ENCODE results near the gene GOLPH3L. TPM values are rescaled to one million over a fixed set of nuclear protein-coding genes. Genes with fewer than 3 reads are reported as not detected.
A peak's percentile ranks its signal among the peaks of the same experiment; 100 is the strongest.
"Not testable (repeated sequence)": the region's sequence is repeated elsewhere in the genome, so short reads cannot be mapped to it uniquely, and the experiment has no call there.

Gene GOLPH3L
- polyA plus RNA-seq, 2 of the 4 experiments (the other 2 are of a cell fraction), result 32.3 to 41.8 TPM

DNA sequence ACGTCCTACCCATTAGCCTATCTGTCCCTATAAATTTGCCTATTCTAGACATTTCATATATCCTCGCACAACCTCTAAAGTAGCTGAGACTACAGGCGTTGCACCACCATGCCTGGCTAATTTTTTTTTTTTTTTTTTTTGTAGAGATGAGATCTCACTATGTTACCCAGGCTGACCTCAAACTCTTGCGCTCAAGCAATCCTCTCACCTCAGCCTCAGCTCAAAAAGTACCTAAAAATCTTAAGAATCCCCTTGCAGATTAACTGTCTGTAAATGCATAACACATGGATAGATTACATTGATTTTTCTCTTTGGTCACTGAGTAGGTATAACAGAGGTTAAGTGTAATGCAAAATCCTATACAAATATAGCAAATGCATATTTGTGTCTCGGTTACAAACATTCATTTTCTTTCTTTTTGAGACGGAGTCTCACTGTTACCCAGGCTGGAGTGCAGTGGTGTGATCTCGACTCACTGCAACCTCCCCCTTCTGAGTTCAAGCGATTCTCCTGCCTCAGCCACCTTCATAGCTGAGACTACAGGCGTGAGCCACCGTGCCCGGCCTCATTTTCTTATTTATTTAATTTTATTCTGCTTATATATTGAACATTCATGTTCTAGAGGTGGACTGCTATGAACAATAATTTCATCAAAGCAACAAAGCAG is 21.4 kb upstream of the GOLPH3L start:
- DNase-seq (ENCODE audit: low read depth in 1 of 2, low spot score in 1 of 2) (no peak), ATAC-seq (no peak), FAIRE-seq (peak; percentile 18)
- Histone ChIP-seq H3K9me3 (no peaks in the 10 kb centered on the region), H3K4me2 (no peak overlapping the region), H3K4me1 (no peaks in the 10 kb centered on the region), H3K4me3 (no peak overlapping the region), H3K27ac (no peak overlapping the region)
- TF ChIP-seq MAZ (IDR thresholded peaks at IDR 0.05; ENCODE audit: borderline replicate concordance, low read depth, low read length), result no peak
- TF ChIP-seq, protein P1, sequence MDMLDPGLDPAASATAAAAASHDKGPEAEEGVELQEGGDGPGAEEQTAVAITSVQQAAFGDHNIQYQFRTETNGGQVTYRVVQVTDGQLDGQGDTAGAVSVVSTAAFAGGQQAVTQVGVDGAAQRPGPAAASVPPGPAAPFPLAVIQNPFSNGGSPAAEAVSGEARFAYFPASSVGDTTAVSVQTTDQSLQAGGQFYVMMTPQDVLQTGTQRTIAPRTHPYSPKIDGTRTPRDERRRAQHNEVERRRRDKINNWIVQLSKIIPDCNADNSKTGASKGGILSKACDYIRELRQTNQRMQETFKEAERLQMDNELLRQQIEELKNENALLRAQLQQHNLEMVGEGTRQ (IDR thresholded peaks at IDR 0.05), result no peak
- no peak for TF ChIP-seq CHD4 (IDR thresholded peaks at IDR 0.05; ENCODE audit: borderline replicate concordance)
- no peak for TF ChIP-seq TP53 (CRISPR knock-in tag; IDR thresholded peaks at IDR 0.05)
- TF ChIP-seq RNF2 (IDR thresholded peaks at IDR 0.05; ENCODE audit: borderline replicate concordance, low read depth), result no peak
- no peak for TF ChIP-seq POLR2A (IDR thresholded peaks at IDR 0.05; ENCODE audit: low read length)
- TF ChIP-seq JUN (IDR thresholded peaks at IDR 0.05), result no peak
- TF ChIP-seq, protein P2, sequence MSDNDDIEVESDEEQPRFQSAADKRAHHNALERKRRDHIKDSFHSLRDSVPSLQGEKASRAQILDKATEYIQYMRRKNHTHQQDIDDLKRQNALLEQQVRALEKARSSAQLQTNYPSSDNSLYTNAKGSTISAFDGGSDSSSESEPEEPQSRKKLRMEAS (IDR thresholded peaks at IDR 0.05), result no peak
- no peak for TF ChIP-seq NR3C1 (IDR thresholded peaks at IDR 0.05)
- TF ChIP-seq MAFK (IDR thresholded peaks at IDR 0.05; ENCODE audit: partially characterized antibody), result no peak
- POLR2A ChIA-PET, result no interaction called here
- 87% methylated on average over 11 of the region's 11 CpGs for WGBS (ENCODE audit: missing lambda C conversion rate)
- CTCF ChIA-PET, result interaction anchor here (0.6 to 1.4 kb wide), 3 partner anchors 10 to 22 kb away, joined by 3 to 5 read pairs (median 3); no protein-coding TSS in a partner anchor

DNA sequence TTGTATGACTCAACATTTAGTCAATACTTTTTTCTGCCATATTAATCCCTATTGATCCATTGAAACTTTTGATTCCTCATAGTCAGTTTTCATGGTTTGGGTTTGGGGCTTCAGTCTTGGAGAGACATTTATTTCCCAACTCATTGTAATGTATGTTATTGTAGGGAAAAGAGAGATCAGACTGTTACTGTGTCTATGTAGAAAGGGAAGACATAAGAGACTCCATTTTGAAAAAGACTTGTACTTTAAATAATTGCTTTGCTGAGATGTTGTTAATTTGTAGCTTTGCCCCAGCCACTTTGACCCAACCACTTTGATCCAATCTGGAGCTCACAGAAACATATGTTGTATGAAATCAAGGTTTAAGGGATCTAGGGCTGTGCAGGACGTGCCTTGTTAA is 12.1 kb upstream of the GOLPH3L start:
- DNase-seq (ENCODE audit: low read depth in 1 of 2, low spot score in 1 of 2); H3K9me3 ChIP-seq; H3K4me2 ChIP-seq; POLR2A ChIA-PET; H3K4me3 ChIP-seq; ATAC-seq; FAIRE-seq; H3K4me1 ChIP-seq; H3K27ac ChIP-seq: not testable (repeated sequence)
- CTCF ChIA-PET, result interaction anchor here (0.6 to 1.0 kb wide), 2 partner anchors 9 to 115 kb away, joined by 3 to 5 read pairs; no protein-coding TSS in a partner anchor
- WGBS (ENCODE audit: missing lambda C conversion rate), result 76% methylated on average over 1 of the region's 1 CpG

DNA sequence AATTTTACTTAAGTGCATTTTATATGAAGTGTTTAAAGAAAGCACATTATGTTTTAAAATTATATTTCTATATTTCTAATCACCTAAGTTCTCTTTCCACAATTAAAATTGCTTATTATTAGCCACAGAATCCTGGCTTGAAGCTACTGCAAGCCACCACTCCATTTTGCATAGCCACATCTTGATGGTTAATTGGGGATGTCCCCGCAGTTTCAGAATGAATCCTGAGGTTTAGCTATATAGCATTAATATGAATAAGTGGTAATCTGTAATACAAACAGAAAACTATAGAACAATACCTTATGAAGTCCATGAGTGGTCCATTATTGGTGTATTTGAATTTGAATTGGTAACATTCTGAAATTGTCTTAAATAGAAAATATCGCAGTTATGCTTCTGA is 11.6 kb upstream of the GOLPH3L start:
- FAIRE-seq (no peak), DNase-seq (ENCODE audit: low read depth in 1 of 2, low spot score in 1 of 2) (no peak), ATAC-seq (no peak)
- CTCF ChIA-PET, result interaction anchor here (0.6 to 1.0 kb wide), 2 partner anchors 9 to 115 kb away, joined by 3 to 5 read pairs; no protein-coding TSS in a partner anchor
- H3K27ac ChIP-seq, result no peak overlapping the region
- TF ChIP-seq KDM5A (IDR thresholded peaks at IDR 0.05), result no peak
- no peak for TF ChIP-seq ZC3H11A (IDR thresholded peaks at IDR 0.05)
- no peak for TF ChIP-seq ESRRA (IDR thresholded peaks at IDR 0.05; ENCODE audit: borderline replicate concordance, low read length)
- no peak for TF ChIP-seq KDM1A (IDR thresholded peaks at IDR 0.05; ENCODE audit: low read depth)
- TF ChIP-seq EHF (CRISPR knock-in tag; IDR thresholded peaks at IDR 0.05), result no peak
- TF ChIP-seq, protein P3, sequence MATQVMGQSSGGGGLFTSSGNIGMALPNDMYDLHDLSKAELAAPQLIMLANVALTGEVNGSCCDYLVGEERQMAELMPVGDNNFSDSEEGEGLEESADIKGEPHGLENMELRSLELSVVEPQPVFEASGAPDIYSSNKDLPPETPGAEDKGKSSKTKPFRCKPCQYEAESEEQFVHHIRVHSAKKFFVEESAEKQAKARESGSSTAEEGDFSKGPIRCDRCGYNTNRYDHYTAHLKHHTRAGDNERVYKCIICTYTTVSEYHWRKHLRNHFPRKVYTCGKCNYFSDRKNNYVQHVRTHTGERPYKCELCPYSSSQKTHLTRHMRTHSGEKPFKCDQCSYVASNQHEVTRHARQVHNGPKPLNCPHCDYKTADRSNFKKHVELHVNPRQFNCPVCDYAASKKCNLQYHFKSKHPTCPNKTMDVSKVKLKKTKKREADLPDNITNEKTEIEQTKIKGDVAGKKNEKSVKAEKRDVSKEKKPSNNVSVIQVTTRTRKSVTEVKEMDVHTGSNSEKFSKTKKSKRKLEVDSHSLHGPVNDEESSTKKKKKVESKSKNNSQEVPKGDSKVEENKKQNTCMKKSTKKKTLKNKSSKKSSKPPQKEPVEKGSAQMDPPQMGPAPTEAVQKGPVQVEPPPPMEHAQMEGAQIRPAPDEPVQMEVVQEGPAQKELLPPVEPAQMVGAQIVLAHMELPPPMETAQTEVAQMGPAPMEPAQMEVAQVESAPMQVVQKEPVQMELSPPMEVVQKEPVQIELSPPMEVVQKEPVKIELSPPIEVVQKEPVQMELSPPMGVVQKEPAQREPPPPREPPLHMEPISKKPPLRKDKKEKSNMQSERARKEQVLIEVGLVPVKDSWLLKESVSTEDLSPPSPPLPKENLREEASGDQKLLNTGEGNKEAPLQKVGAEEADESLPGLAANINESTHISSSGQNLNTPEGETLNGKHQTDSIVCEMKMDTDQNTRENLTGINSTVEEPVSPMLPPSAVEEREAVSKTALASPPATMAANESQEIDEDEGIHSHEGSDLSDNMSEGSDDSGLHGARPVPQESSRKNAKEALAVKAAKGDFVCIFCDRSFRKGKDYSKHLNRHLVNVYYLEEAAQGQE (IDR thresholded peaks at IDR 0.05), result no peak
- TF ChIP-seq EHMT2 (IDR thresholded peaks at IDR 0.05; ENCODE audit: low read depth), result no peak
- TF ChIP-seq, protein P4, sequence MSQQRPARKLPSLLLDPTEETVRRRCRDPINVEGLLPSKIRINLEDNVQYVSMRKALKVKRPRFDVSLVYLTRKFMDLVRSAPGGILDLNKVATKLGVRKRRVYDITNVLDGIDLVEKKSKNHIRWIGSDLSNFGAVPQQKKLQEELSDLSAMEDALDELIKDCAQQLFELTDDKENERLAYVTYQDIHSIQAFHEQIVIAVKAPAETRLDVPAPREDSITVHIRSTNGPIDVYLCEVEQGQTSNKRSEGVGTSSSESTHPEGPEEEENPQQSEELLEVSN (IDR thresholded peaks at IDR 0.05; ENCODE audit: borderline replicate concordance, low read depth), result no peak
- no peak for TF ChIP-seq HOXB5 (CRISPR knock-in tag; IDR thresholded peaks at IDR 0.05)
- TF ChIP-seq CHD2 (IDR thresholded peaks at IDR 0.05; ENCODE audit: low read length, partially characterized antibody), result no peak
- TF ChIP-seq JUNB (IDR thresholded peaks at IDR 0.05), result no peak
- TF ChIP-seq CBX2 (IDR thresholded peaks at IDR 0.05; ENCODE audit: borderline replicate concordance, low read depth), result no peak
- no peaks in the 10 kb centered on the region for H3K9me3 ChIP-seq
- 96% methylated on average over 2 of the region's 2 CpGs for WGBS (ENCODE audit: missing lambda C conversion rate)
- no peak overlapping the region for H3K4me3 ChIP-seq
- no peaks in the 10 kb centered on the region for H3K4me1 ChIP-seq
- POLR2A ChIA-PET, result no interaction called here
- H3K4me2 ChIP-seq, result no peak overlapping the region

Data from A549 (cell line).